ENCODE results near the gene CFAP46. TPM values are rescaled to one million over a fixed set of nuclear protein-coding genes. Genes with fewer than 3 reads are reported as not detected.

The CFAP46 gene
- total and polyA plus RNA-seq, 9 of the 15 experiments (the other 6 are each of a cell fraction or from before 2014, with no cell fraction given), result not detected

GRCh38 chr10:132804287-132804686, 138.1 kb downstream of the CFAP46 start (continued):
- no peak for TF ChIP-seq ETV6 (IDR thresholded peaks at IDR 0.05; ENCODE audit: borderline replicate concordance in 1 of 2, low read depth in 2 of 2, low read length in 1 of 2)
- no peak for TF ChIP-seq ETV6 (CRISPR knock-in tag; IDR thresholded peaks at IDR 0.05; ENCODE audit: borderline replicate concordance)
- TF ChIP-seq ZNF184 (CRISPR knock-in tag; IDR thresholded peaks at IDR 0.05), result no peak
- TF ChIP-seq BCOR (IDR thresholded peaks at IDR 0.05), result no peak
- no peak for TF ChIP-seq GTF2E2 (tag; IDR thresholded peaks at IDR 0.05)
- TF ChIP-seq HES1 (IDR thresholded peaks at IDR 0.05; ENCODE audit: low read depth), result no peak
- no peak for TF ChIP-seq ZFP30 (CRISPR knock-in tag; IDR thresholded peaks at IDR 0.05; ENCODE audit: borderline replicate concordance)
- no peak for TF ChIP-seq RNF219 (CRISPR knock-in tag; IDR thresholded peaks at IDR 0.05)
- TF ChIP-seq PRDM10 (IDR thresholded peaks at IDR 0.05; ENCODE audit: partially characterized antibody), result no peak
- no peak for TF ChIP-seq ZNF77 (CRISPR knock-in tag; IDR thresholded peaks at IDR 0.05)
- no peak for TF ChIP-seq HNRNPUL1 (IDR thresholded peaks at IDR 0.05; ENCODE audit: low read length)
